Ascending aorta (tissue), 2 donors: ENCODE data around the gene ADGRF5. TPM values are rescaled to one million over a fixed set of nuclear protein-coding genes. Genes with fewer than 3 reads are reported as not detected.
"Not testable (repeated sequence)": the region's sequence is repeated elsewhere in the genome, so short reads cannot be mapped to it uniquely, and the experiment has no call there.

Experiments used
- DNase-seq, 2 donors: peaks; one replicate each; pipeline ENCODE4 v3.0.0-alpha.2; 2019; ENCODE audit warnings: low spot score in 2 of 2
- H3K27ac ChIP-seq, 2 donors: fragments of 200-600 bp; sonication (generic); one replicate each; pipeline ENCODE4 v1.5.1; 2016 to 2017; ENCODE audit warnings: mild to moderate bottlenecking in 1 of 2
- H3K27me3 ChIP-seq: fragments of 200-600 bp; sonication (generic); one replicate; pipeline ENCODE4 v1.5.1; 2017
- H3K36me3 ChIP-seq, 2 donors: fragments of 200-600 bp; sonication (generic); one replicate each; pipeline ENCODE4 v1.5.1; 2016
- H3K4me1 ChIP-seq, 2 donors: fragments of 200-600 bp; sonication (generic); one replicate each; pipeline ENCODE4 v1.5.1; 2016 to 2017; ENCODE audit warnings: mild to moderate bottlenecking in 1 of 2
- H3K4me3 ChIP-seq, 2 donors: fragments of 200-600 bp; sonication (generic); one replicate each; pipeline ENCODE4 v1.5.1; 2016 to 2017; ENCODE audit warnings: mild to moderate bottlenecking in 1 of 2
- H3K9me3 ChIP-seq, 2 donors: fragments of 200-600 bp; sonication (generic); one replicate each; pipeline ENCODE4 v1.5.1; 2016
- CTCF ChIP-seq, 3 experiments: fragments of 200-600 bp in 2 of 3; fragments of 450-650 bp in 1 of 3; sonication (generic) in 2 of 3; IDR thresholded peaks; one replicate each; pipeline ENCODE4 v1.5.1; 2016 to 2019; ENCODE audit warnings: antibody characterized with exemption in 3 of 3, mild to moderate bottlenecking in 1 of 3, moderate library complexity in 1 of 3
- intact Hi-C: fragments of 100-400 bp; cut with DNase I; formaldehyde crosslinking; loops from one replicate; pipeline ENCODE4 v1.15.1; 2023
- total RNA-seq: library from RNA; depleted of rRNA; stranded (reverse); fragments of >200 nt; gene quantifications from one replicate; pipeline ENCODE4 v1.1.0, GENCODE V29; 2016

ADGRF5 gene
- total RNA-seq, 1 donor from 2014 or later: 29.6 TPM

GRCh38 chr6:46850792-46851191 is 70.9 kb downstream of the ADGRF5 start:
- Histone ChIP-seq H3K4me1 (peaks cover 0 to 4% of the 10 kb centered on the region in 2 donors), H3K36me3 (no peaks in the 10 kb centered on the region), H3K27me3 (no peaks in the 10 kb centered on the region), H3K9me3 (no peaks in the 10 kb centered on the region), H3K27ac (no peak overlapping the region), H3K4me3 (no peak overlapping the region)
- no peak for TF ChIP-seq CTCF (IDR thresholded peaks at IDR 0.05)
- DNase-seq: no peak
- intact Hi-C loops: no loop called here

DNA sequence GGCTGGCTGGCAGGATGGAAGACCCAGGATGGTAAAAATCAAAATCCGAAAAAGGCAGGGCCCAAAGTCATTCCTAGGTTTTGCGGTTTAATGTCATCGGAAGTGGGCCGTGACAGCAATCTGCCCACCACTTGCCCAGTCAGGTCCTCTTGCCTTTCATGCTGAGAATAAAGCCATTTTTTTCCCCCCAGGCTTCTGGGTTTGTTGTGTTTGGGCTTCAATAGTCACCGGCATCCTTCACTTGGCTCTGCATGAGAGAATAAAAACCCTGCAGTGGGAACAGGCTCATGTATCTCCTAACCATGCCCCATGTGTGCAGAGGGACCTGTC is 72.4 kb downstream of the ADGRF5 start:
- no peak for TF ChIP-seq CTCF (IDR thresholded peaks at IDR 0.05)
- DNase-seq: no peak
- Histone ChIP-seq H3K27ac (no peak overlapping the region), H3K4me1 (peaks cover 0 to 4% of the 10 kb centered on the region in 2 donors), H3K9me3 (no peaks in the 10 kb centered on the region), H3K36me3 (no peaks in the 10 kb centered on the region), H3K27me3 (no peaks in the 10 kb centered on the region), H3K4me3 (no peak overlapping the region)
- intact Hi-C loops: loop anchor here (1.0 kb wide), 1 partner anchor 142 kb away; no protein-coding TSS in a partner anchor

GRCh38 chr6:46848684-46849360 is 72.9 kb downstream of the ADGRF5 start:
- H3K27me3 ChIP-seq: no peaks in the 10 kb centered on the region
- no peak overlapping the region for H3K4me3 ChIP-seq
- intact Hi-C loops: loop anchor here (1.0 kb wide), 2 partner anchors 142 to 198 kb away; no protein-coding TSS in a partner anchor
- DNase-seq: peak; percentile 16 to 88
- TF ChIP-seq CTCF (IDR thresholded peaks at IDR 0.05): peak; percentile 93 to 98 (median 97)
- H3K36me3 ChIP-seq: no peaks in the 10 kb centered on the region
- H3K9me3 ChIP-seq: no peaks in the 10 kb centered on the region
- peaks cover 0 to 4% of the 10 kb centered on the region in 2 donors for H3K4me1 ChIP-seq
- no peak overlapping the region for H3K27ac ChIP-seq

DNA sequence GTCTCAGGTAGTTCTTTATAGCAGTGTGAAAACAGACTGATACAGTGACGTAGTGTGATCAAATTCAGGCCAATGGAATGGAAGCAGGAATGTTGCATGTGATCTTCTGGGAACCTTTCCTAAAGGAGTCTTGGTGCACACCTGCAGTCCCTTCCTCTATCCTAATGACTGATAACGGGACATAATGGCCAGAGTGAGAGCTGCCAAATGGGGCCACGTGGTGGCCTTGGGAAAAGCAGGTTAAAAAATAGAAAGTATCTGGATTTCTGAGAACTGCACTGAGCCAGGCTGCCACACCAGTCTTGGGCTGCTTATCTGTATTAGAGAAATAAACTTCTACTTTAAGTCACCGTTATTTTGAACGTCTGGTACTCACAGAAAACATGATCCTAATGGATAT is 76.6 kb downstream of the ADGRF5 start:
- no peak for TF ChIP-seq CTCF (IDR thresholded peaks at IDR 0.05)
- Histone ChIP-seq H3K9me3 (peaks cover 0 to 12% of the 10 kb centered on the region in 2 donors), H3K4me1 (peaks cover 0 to 4% of the 10 kb centered on the region in 2 donors), H3K27ac (no peak overlapping the region), H3K27me3 (no peaks in the 10 kb centered on the region), H3K4me3 (no peak overlapping the region), H3K36me3 (no peaks in the 10 kb centered on the region)
- DNase-seq: no peak
- intact Hi-C loops: no loop called here

DNA sequence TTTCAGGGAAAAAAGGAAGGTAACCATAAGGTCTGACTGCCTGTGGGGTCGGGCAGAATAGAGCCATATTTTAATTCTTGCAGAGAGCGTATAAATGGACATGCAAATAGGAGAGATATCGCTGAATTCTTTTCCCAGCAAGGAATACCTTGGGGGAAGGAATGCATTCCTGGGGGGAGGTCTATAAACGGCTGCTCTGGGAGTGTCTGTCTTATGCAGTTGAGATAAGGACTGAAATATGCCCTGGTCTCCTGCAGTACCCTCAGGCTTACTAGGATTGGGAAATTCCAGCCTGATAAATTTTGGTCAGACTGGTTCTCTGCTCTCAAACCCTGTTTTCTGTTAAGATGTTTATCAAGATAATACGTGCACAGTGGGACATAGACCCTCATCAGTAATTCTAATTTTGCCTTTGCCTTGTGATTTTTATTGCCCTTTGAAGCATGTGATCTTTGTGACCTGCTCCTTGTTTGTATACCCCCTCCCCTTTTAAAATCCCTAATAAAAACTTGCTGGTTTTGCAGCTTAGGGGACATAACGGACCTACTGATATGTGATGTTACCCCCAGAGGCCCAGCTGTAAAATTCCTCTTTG is 79.4 kb downstream of the ADGRF5 start:
- H3K36me3 ChIP-seq, intact Hi-C loops, H3K4me1 ChIP-seq, H3K27me3 ChIP-seq, DNase-seq, H3K27ac ChIP-seq, H3K4me3 ChIP-seq: not testable (repeated sequence)
- H3K9me3 ChIP-seq: peaks cover 0 to 12% of the 10 kb centered on the region in 2 donors

DNA sequence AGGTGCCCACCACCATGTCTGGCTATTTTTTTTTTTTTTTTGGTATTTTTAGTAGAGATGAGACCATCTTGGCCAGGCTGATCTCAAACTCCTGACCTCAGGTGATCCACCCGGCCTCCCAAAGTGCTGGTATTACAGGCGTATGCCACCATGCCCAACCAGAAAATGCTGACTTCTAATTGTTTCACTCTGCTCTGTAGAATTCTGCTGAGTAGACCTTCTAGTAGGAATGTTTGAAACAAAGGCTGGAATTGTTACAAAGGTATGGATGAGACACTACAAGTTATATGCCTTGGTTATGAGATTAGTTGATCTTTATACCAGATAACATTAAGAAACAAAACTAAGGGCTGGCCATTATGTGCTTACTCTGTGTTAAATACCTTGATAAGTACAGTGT is 83.7 kb downstream of the ADGRF5 start:
- Histone ChIP-seq H3K4me1 (no peaks in the 10 kb centered on the region), H3K27me3 (no peaks in the 10 kb centered on the region), H3K27ac (no peak overlapping the region), H3K36me3 (no peaks in the 10 kb centered on the region), H3K9me3 (peaks cover 0 to 12% of the 10 kb centered on the region in 2 donors), H3K4me3 (no peak overlapping the region)
- no peak for TF ChIP-seq CTCF (IDR thresholded peaks at IDR 0.05)
- intact Hi-C loops: no loop called here
- no peak for DNase-seq

DNA sequence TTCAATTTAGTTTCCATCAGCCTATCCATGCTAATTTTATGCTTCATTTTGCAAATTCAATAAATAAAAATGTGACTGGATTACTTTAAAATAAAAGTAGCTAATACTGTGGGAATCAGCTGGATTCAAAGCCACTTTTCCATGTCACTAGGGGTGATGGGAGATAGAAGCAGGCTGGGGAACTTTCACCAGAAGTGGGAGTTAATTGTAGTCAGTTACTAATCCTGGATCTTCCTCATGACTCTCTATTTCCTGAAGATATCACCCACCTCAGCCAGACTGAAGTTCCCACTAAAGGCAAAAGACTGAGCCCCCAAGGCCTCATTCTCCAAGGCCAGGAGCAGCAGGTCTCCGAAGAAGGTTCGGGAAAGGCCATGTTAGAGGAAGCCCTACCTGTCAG is 86.7 kb downstream of the ADGRF5 start:
- DNase-seq, H3K36me3 ChIP-seq, intact Hi-C loops, H3K4me3 ChIP-seq, H3K9me3 ChIP-seq, H3K27me3 ChIP-seq, H3K27ac ChIP-seq, H3K4me1 ChIP-seq: not testable (repeated sequence)

DNA sequence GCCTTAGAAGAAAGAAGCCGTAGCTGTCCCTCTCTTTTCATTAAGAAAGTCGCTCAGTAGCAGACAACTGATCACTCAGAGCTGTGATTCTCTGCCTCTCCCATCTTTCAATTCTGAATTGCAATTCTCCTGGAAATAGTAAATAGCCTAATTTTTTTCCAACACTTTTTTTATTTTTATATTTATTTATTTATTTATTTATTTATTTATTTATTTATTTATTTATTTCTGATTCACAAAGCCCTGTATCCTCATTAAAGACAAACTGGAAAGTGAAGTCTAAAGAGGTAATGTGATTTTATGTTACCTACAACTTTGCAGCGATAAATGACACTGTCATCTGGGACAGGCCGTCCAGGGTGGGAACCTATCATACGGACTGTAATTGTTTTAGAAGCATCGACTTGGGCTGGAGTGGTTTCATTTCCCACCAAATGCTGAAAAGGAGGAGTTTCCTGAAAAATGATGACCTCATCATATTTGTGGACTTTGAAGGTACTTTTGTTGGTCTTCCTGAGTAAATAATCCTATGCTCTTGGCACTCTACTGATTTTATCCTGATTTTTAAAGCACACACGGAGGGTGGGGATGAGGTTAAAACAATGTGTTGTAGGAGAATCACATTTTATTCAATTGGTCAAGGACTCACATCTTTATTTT is 87.4 kb downstream of the ADGRF5 start:
- H3K27me3 ChIP-seq, H3K4me3 ChIP-seq, intact Hi-C loops, DNase-seq, H3K36me3 ChIP-seq, H3K4me1 ChIP-seq, H3K27ac ChIP-seq, H3K9me3 ChIP-seq: not testable (repeated sequence)
